Esophagus squamous epithelium (tissue), 5 donors: ENCODE results near the gene ENOSF1. TPM values are rescaled to one million over a fixed set of nuclear protein-coding genes. Genes with fewer than 3 reads are reported as not detected.

Experiments
- DNase-seq: peaks from one replicate; lab custom pipeline; 2025; lab: John Stamatoyannopoulos, UW
- H3K27ac ChIP-seq, 4 donors: fragments of 200-600 bp; sonication (generic); one replicate each; pipeline ENCODE4 v1.5.1; 2016 to 2019; ENCODE audit warnings: mild to moderate bottlenecking in 1 of 4
- H3K27me3 ChIP-seq, 4 donors: fragments of 200-600 bp; sonication (generic); 1 replicate in 3 of 4; 2 replicates in 1 of 4; pipeline versions ENCODE4 v1.5.1 to v1.6.0; 2017 to 2021; ENCODE audit warnings: antibody characterized with exemption in 1 of 4
- H3K36me3 ChIP-seq, 3 donors: fragments of 200-600 bp; sonication (generic); one replicate each; pipeline ENCODE4 v1.5.1; 2016 to 2019
- H3K4me1 ChIP-seq, 3 donors: fragments of 200-600 bp; sonication (generic); one replicate each; pipeline ENCODE4 v1.5.1; 2017 to 2019
- H3K4me3 ChIP-seq, 4 donors: fragments of 200-600 bp; sonication (generic); 1 replicate in 3 of 4; 2 replicates in 1 of 4; pipeline ENCODE4 v1.5.1; 2016 to 2019; ENCODE audit warnings: mild to moderate bottlenecking in 2 of 4, moderate library complexity in 1 of 4
- H3K9me3 ChIP-seq, 3 donors: fragments of 200-600 bp; sonication (generic); one replicate each; pipeline ENCODE4 v1.5.1; 2016 to 2019
- POLR2A ChIP-seq, 4 donors: fragments of 450-650 bp; IDR thresholded peaks; one replicate each; pipeline ENCODE4 v1.6.1; 2017; ENCODE audit warnings: antibody characterized with exemption in 4 of 4, mild to moderate bottlenecking in 4 of 4, moderate library complexity in 3 of 4
- WGBS, 2 donors: methylation state at CpG; one replicate each; pipeline ENCODE4 v1.1.5; 2018; 5-methylcytosine and 5-hydroxymethylcytosine counted together
- intact Hi-C: fragments of 100-400 bp; cut with DNase I; formaldehyde crosslinking; loops from one replicate; pipeline ENCODE4 v1.15.0; 2022
- total RNA-seq, 4 donors: library from RNA; depleted of rRNA; stranded (reverse); fragments of >200 nt; gene quantifications; one replicate each; pipeline ENCODE4 v1.1.0, GENCODE V29; 2016
- TF ChIP-seq, protein P1 (sequence below), 6 experiments: fragments of 450-650 bp in 4 of 6; fragments of 200-600 bp in 2 of 6; sonication (generic) in 2 of 6; IDR thresholded peaks; one replicate each; pipeline ENCODE4 v1.5.1; 2016 to 2019; ENCODE audit warnings: antibody characterized with exemption in 6 of 6, mild to moderate bottlenecking in 4 of 6, moderate library complexity in 4 of 6
- donor health status: DM: yes; HTN: yes; CAD: no.

Gene ENOSF1
- total RNA-seq, 4 donors from 2014 or later: 31.7 to 63.7 (median 47.1) TPM

DNA sequence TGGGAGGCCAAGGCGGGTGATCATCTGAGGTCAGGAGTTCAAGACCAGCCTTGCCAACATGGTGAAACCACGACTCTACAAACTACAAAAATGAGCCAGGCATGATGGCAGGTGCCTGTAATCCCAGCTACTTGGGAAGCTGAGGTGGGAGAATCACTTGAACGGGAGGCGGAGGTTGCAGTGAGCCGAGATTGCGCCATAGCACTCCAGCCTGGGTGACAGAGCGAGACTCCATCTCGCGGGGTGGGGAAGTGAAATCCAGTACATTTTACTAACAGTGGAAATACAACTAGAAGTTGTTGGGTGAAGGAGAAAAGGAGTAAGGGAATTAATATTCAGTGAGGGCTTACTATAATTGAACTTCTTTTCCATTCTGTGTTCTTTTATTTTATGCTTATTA, 13.2 kb upstream of the ENOSF1 start:
- no peak for DNase-seq
- H3K9me3 ChIP-seq: no peaks in the 10 kb centered on the region
- no peaks in the 10 kb centered on the region for H3K27me3 ChIP-seq
- H3K4me1 ChIP-seq: no peaks in the 10 kb centered on the region
- no peak overlapping the region for H3K27ac ChIP-seq
- H3K36me3 ChIP-seq: peaks cover 0 to 64% (median 0%) of the 10 kb centered on the region in 3 donors
- intact Hi-C loops: no loop called here
- H3K4me3 ChIP-seq: no peak overlapping the region
- 85 to 89% methylated on average over 9 of the region's 9 CpGs for WGBS, 2 donors
- no peak for TF ChIP-seq POLR2A (IDR thresholded peaks at IDR 0.05)
- TF ChIP-seq, protein P1, sequence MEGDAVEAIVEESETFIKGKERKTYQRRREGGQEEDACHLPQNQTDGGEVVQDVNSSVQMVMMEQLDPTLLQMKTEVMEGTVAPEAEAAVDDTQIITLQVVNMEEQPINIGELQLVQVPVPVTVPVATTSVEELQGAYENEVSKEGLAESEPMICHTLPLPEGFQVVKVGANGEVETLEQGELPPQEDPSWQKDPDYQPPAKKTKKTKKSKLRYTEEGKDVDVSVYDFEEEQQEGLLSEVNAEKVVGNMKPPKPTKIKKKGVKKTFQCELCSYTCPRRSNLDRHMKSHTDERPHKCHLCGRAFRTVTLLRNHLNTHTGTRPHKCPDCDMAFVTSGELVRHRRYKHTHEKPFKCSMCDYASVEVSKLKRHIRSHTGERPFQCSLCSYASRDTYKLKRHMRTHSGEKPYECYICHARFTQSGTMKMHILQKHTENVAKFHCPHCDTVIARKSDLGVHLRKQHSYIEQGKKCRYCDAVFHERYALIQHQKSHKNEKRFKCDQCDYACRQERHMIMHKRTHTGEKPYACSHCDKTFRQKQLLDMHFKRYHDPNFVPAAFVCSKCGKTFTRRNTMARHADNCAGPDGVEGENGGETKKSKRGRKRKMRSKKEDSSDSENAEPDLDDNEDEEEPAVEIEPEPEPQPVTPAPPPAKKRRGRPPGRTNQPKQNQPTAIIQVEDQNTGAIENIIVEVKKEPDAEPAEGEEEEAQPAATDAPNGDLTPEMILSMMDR (IDR thresholded peaks at IDR 0.05): no peak

DNA sequence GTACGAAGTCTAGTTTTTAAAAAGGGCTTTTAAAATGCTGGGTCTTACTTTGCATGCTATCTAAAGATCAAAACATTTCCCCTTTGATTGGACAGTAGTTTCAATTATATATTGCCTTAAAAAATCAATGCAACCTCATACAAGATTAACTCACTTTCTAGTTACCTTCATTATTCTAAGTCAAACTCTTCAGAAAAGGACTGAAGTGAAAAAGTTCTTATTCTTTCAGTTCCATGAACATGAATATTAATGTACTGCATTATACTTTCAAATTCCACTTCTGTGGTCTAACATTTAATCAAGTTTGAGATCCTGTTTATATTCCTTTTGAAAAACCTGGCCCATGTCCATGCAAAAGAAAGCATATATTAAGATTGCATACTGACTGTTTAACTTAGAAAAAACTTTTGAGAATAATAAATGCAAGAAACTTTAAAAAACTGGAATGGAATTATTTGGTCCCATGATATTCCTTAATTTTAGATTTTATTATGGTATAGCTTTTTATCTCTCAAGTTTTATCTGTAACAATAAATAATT, 11.2 kb upstream of the ENOSF1 start:
- no peak for TF ChIP-seq POLR2A (IDR thresholded peaks at IDR 0.05)
- TF ChIP-seq, protein P1 (IDR thresholded peaks at IDR 0.05): no peak
- Histone ChIP-seq H3K36me3 (peaks cover 0 to 53% (median 0%) of the 10 kb centered on the region in 3 donors), H3K4me3 (no peak overlapping the region), H3K4me1 (no peaks in the 10 kb centered on the region), H3K27ac (no peak overlapping the region), H3K9me3 (no peaks in the 10 kb centered on the region), H3K27me3 (no peaks in the 10 kb centered on the region)
- WGBS, 2 donors: 100% methylated on average over 1 of the region's 1 CpG
- DNase-seq: no peak
- intact Hi-C loops: no loop called here

DNA sequence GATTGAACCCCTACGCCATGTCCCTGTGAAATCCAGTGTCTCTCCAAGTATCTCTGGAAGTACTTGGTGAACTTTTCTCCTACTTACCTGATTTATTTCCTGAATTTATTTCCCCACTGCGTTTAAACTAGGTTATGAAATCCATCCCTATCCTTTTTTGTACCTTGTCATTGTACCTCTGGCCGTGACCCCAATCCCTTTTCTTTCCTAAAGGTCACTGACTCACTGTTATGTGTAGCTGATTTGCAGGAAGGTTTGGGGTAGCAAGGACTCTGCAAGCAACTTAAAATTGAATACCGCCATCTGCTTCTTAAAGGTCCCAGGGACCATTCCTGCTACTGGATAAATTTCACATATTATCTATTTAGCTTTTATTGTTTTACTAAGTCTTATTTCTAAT, 4.6 kb upstream of the ENOSF1 start:
- H3K27me3 ChIP-seq: no peaks in the 10 kb centered on the region
- TF ChIP-seq, protein P1 (IDR thresholded peaks at IDR 0.05): no peak
- TF ChIP-seq POLR2A (IDR thresholded peaks at IDR 0.05): no peak
- H3K9me3 ChIP-seq: no peaks in the 10 kb centered on the region
- WGBS, 2 donors: 82 to 88% methylated on average over 4 of the region's 4 CpGs
- H3K4me3 ChIP-seq: no peak overlapping the region
- intact Hi-C loops: no loop called here
- DNase-seq: no peak
- peaks cover 0 to 6% (median 0%) of the 10 kb centered on the region in 3 donors for H3K4me1 ChIP-seq
- no peak overlapping the region for H3K27ac ChIP-seq
- no peaks in the 10 kb centered on the region for H3K36me3 ChIP-seq

DNA sequence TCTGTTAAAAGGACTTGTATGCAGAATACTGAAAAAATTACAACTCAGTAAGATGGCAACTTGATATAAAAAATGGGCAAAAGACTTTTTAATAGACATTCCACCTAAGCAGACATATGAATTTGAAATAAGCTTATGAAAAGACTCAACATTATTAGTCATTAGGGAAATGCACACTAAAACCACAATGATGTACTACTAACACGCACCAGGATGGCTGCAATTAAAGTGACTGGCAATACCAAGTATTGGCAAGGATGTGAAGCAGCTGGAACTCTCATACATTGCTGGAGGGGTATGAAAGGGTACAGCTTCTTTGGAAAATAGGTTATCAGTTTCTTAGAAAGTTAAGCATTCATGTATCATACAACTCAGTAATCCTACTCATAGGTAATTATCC, 3.2 kb upstream of the ENOSF1 start:
- intact Hi-C loops: no loop called here
- no peak for DNase-seq
- TF ChIP-seq POLR2A (IDR thresholded peaks at IDR 0.05): no peak
- TF ChIP-seq, protein P1 (IDR thresholded peaks at IDR 0.05): no peak
- Histone ChIP-seq H3K4me3 (no peak overlapping the region), H3K36me3 (no peaks in the 10 kb centered on the region), H3K27me3 (no peaks in the 10 kb centered on the region), H3K4me1 (peaks cover 4 to 18% (median 9%) of the 10 kb centered on the region in 3 donors), H3K9me3 (no peaks in the 10 kb centered on the region), H3K27ac (no peak overlapping the region)
- WGBS, 2 donors: 33 to 45% methylated on average over 1 of the region's 1 CpG

DNA sequence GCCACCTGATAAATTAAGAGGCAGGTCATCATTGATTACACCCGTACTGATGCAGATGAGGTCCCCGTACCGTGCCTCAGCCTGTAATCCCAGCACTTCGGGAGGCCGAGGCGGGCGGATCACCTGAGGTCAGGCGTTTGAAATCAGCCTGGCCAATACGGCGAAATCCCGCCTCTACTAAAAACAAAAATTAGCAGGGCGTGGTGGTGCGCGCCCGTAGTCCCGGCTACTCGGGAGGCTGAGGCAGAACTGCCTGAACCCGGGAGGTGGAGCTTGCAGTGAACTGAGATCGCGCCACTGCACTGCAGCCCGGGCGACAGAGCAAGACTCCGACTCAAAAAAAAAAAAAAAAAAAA, 683 bp upstream of the ENOSF1 start:
- intact Hi-C loops: no loop called here
- peak overlapping the region; percentile 78 to 91 (median 90) for H3K27ac ChIP-seq
- peaks cover 5 to 29% (median 9%) of the 10 kb centered on the region in 3 donors for H3K4me1 ChIP-seq
- no peak for TF ChIP-seq POLR2A (IDR thresholded peaks at IDR 0.05)
- TF ChIP-seq, protein P1 (IDR thresholded peaks at IDR 0.05): no peak
- DNase-seq: no peak
- H3K36me3 ChIP-seq: peaks cover 0 to 15% (median 0%) of the 10 kb centered on the region in 3 donors
- peak overlapping the region; percentile 41 to 84 (median 74) for H3K4me3 ChIP-seq
- no peaks in the 10 kb centered on the region for H3K9me3 ChIP-seq
- WGBS, 2 donors: 65% methylated on average over 8 of the region's 23 CpGs; no CpG with 5 or more reads in 1 of the 2 donors
- no peaks in the 10 kb centered on the region for H3K27me3 ChIP-seq
